Spinal cord (tissue), 10 donors: ENCODE data around the gene CLDN12. TPM values are rescaled to one million over a fixed set of nuclear protein-coding genes. Genes with fewer than 3 reads are reported as not detected.

Source experiments
- DNase-seq, 6 donors: peaks; one replicate each; pipeline versions ENCODE4 v3.0.0 to v3.0.0-alpha.2; 2013 to 2015; ENCODE audit warnings: low spot score in 6 of 6, low read depth in 4 of 6
- H3K27ac ChIP-seq: one replicate; pipeline ENCODE4 v1.5.1; 2013; ENCODE audit warnings: low read depth, low read length, control low read depth
- H3K27me3 ChIP-seq: one replicate; pipeline ENCODE4 v1.6.1; 2013; ENCODE audit warnings: low read length; ENCODE audit not compliant: control insufficient read depth, insufficient read depth
- H3K36me3 ChIP-seq: one replicate; pipeline ENCODE4 v1.6.1; 2013; ENCODE audit warnings: low read length; ENCODE audit not compliant: control insufficient read depth, insufficient read depth
- H3K4me1 ChIP-seq: one replicate; pipeline ENCODE4 v1.6.1; 2013; ENCODE audit warnings: low read length; ENCODE audit not compliant: control insufficient read depth, insufficient read depth
- H3K4me3 ChIP-seq: one replicate; pipeline ENCODE4 v1.5.1; 2013; ENCODE audit warnings: low read depth, low read length, control low read depth
- H3K9me3 ChIP-seq: one replicate; pipeline ENCODE4 v1.6.1; 2013; ENCODE audit warnings: low read length; ENCODE audit not compliant: control insufficient read depth, insufficient read depth
- WGBS: methylation state at CpG from one replicate; pipeline ENCODE4 v1.1.5; 2013; ENCODE audit warnings: missing lambda C conversion rate; ENCODE audit not compliant: insufficient coverage; 5-methylcytosine and 5-hydroxymethylcytosine counted together
- long read RNA-seq, 4 donors: transcript quantifications; one replicate each; lab custom pipeline, GENCODE V29; 2026
- polyA plus RNA-seq, 2 donors: library from polyadenylated mRNA; unstranded; fragments of 120-200 nt; gene quantifications; one replicate each; pipeline ENCODE4 v1.2.1, GENCODE V29; 2013; ENCODE audit not compliant: insufficient read length in 2 of 2
- total RNA-seq, 2 donors: library from RNA; depleted of rRNA in 1 of 2; stranded (reverse); fragments of 120-200 nt in 1 of 2; fragments of >200 nt in 1 of 2; gene quantifications; one replicate each; pipeline versions ENCODE4 v1.2.3 to v1.2.4, GENCODE V29; 2013 to 2014
- donor health status: healthy.

The CLDN12 gene
- total RNA-seq = 10 to 100 TPM; 33.1 to 52.3 TPM
- polyA plus RNA-seq = 10 to 100 TPM; 32.0 to 39.4 TPM
- long read RNA-seq, donor 1, transcript CLDN12-201 (3 exons, 3,565 nt) = major isoform, 8 of 15 reads
- long read RNA-seq, donor 1, partial matches to known transcripts = 0 of 15 reads
- long read RNA-seq, donor 1, other reads (novel, unspliced or antisense) = 0 of 15 reads
- long read RNA-seq, donor 2, partial matches to known transcripts = 0 of 6 reads
- long read RNA-seq, donor 2, other reads (novel, unspliced or antisense) = 0 of 6 reads
- long read RNA-seq, donor 3, partial matches to known transcripts = 6 of 12 reads
- long read RNA-seq, donor 3, other reads (novel, unspliced or antisense) = 0 of 12 reads
- long read RNA-seq, donor 4, partial matches to known transcripts = 6 of 16 reads
- long read RNA-seq, donor 4, other reads (novel, unspliced or antisense) = 0 of 16 reads

DNA sequence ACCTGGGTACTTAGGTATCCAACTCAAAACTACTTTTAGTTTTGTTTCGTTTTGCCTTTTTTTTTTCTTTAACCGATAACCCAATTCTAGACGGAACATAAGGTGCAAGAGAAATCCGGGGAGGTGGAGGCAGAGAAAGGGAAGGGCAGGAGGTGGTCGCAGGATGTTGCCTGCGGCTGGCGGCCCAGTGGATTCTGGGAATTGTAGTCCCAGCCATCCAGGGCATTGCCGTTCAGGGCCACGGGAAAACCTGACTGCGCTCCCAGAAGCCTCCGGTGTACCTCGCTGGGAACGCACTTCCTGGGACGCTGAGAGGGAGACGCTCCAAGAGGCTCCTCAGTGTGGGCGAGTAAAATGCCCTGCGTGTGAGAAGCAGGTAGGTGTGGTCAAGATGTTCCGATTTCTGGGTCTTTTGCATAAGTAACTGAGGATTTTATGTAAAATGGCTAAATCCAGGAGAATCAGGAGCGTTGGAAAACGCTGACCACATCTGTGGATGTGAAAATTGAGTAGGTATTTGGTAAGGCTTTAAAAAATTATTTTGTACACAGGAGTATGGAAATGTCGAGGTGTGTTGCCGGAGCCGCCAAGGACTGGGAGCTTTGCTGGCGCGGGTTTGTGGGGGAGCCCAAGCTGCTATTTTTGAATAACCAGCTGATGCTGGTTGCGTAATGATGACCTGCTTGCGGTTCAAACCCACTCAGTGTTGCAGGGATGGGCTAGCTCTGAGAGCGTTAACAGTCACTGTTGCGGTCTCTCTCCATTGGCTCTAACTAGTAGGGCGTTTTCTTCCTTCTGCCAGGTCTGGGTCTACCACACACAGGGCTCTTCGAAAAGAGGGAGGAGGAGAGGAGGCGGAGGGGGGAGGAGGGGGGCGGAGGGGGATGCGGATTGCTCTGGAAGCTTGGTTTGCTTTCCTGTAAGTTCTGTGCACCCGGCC lies at the start of gene CLDN12:
Gene CLDN12, plus strand, starts transcription at position 288 of the 940 bp plus-strand sequence. CDS start 9,216 bp downstream, outside the sequence.
- Histone ChIP-seq H3K27ac (peak within 1 kb of the TSS; percentile 96), H3K4me1 (peaks cover 7% of the 10 kb centered on the region), H3K4me3 (peak within 1 kb of the TSS; percentile 91), H3K27me3 (no peaks in the 10 kb centered on the region), H3K36me3 (peaks cover 6% of the 10 kb centered on the region), H3K9me3 (no peaks in the 10 kb centered on the region)
- peak; percentile 75 to 99 (median 86) for DNase-seq
- 0% methylated on average over 28 of the region's 35 CpGs for WGBS

DNA sequence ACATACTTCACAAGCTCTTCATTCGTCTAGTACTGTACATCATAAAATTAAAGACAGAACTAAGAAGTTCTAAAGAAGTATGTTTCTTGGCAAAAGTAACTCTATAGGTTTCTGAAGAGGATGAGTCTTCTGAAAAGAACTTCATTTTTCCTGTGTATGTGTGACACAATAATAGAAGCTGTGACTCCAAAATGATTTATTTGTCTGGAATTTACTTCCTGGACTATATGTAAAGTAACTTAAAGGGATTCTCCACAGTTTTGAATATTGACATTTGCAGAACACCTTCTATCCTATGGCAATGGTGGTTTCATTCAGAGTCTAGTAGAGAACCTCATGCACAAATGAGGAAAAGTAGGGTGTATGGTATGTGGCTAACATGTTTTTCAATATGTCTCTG lies 19.8 kb upstream of the CLDN12 start:
- no peaks in the 10 kb centered on the region for H3K27me3 ChIP-seq
- DNase-seq = no peak
- no CpG with 5 or more reads among the region's 1 CpG for WGBS
- peaks cover 7% of the 10 kb centered on the region for H3K36me3 ChIP-seq
- H3K27ac ChIP-seq = no peak overlapping the region
- peaks cover 5% of the 10 kb centered on the region for H3K9me3 ChIP-seq
- no peak overlapping the region for H3K4me3 ChIP-seq
- H3K4me1 ChIP-seq = no peaks in the 10 kb centered on the region

DNA sequence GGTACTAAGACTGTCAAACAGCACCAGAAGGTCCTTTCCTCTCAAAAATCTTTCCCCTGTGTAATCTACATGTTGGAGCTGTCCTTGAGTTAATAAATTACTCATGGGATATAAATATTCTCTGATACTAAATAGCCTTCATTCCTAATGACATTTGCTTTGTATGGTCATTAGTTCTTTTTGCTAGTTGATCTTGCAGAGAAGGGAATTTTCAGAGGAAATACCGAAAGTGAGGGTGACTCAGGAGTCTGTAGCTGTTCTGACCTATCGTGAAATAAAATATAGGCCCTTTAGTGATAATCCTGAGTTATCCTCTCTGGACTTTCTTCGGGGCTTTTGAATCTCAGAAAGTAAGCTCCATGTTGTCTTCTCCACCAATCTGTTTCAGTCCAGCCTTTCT lies 19.4 kb upstream of the CLDN12 start:
- Histone ChIP-seq H3K27ac (no peak overlapping the region), H3K36me3 (peaks cover 7% of the 10 kb centered on the region), H3K4me1 (no peaks in the 10 kb centered on the region), H3K9me3 (peaks cover 5% of the 10 kb centered on the region), H3K27me3 (no peaks in the 10 kb centered on the region), H3K4me3 (no peak overlapping the region)
- 100% methylated on average over 2 of the region's 3 CpGs for WGBS
- no peak for DNase-seq

DNA sequence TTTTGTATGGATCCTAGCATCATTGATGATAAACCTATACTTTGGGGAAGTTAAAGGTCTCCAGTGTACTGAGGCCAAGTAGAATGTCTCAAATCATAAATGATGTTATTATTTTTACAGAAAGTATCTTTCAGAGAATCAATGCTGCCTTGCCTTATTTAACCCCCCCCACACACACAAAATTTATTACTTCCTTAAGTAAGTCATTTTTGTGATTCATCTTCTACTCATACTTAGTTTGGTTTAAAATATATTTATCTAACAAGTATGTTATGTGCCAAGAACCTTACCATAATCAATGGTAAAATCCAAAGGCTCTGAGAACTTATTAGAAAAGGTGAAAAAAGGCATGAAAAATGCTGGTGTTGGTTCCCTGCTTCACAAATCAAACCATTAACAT lies 18.8 kb upstream of the CLDN12 start:
- H3K27ac ChIP-seq = no peak overlapping the region
- H3K4me3 ChIP-seq = no peak overlapping the region
- DNase-seq = no peak
- peaks cover 7% of the 10 kb centered on the region for H3K36me3 ChIP-seq
- H3K9me3 ChIP-seq = peaks cover 5% of the 10 kb centered on the region
- H3K27me3 ChIP-seq = no peaks in the 10 kb centered on the region
- no peaks in the 10 kb centered on the region for H3K4me1 ChIP-seq

DNA sequence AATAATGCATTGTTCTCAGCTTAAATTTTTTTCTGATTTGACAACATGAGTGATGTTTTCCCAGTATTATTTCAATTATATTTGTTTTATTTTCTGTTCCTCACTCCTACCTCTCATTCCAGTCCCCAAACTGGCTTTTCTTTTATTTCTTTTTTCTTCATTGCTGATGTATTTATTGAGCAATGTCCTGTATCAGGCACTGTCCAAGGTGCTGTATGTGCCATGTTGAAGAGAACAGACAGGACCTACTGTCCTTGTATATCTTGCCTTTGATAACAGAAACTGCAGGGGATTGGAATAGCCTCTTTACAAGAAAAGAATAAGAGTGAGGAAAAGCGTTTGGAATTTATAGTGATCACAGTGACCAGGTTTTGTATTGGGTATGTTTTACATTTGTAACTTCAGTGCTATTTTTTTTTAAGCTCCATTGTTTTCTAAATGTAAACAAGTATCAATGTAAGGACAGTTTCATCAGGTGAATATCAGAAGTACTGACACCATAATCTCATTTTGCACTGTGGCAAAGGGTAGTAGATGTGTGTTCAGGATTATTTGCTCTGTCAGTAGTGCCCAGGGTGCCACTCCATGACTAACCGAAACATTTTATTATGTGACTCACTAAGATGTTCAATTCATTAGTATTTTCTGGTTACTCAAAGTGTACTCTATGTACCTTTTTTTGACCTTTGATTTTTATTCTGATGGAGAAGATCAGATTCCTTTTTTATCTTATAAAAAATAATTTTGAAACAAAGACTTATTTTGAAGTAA lies 15.6 kb upstream of the CLDN12 start:
- Histone ChIP-seq H3K27me3 (no peaks in the 10 kb centered on the region), H3K9me3 (no peaks in the 10 kb centered on the region), H3K27ac (no peak overlapping the region), H3K36me3 (peaks cover 7% of the 10 kb centered on the region), H3K4me3 (no peak overlapping the region), H3K4me1 (no peaks in the 10 kb centered on the region)
- no CpG with 5 or more reads among the region's 2 CpGs for WGBS
- no peak for DNase-seq

DNA sequence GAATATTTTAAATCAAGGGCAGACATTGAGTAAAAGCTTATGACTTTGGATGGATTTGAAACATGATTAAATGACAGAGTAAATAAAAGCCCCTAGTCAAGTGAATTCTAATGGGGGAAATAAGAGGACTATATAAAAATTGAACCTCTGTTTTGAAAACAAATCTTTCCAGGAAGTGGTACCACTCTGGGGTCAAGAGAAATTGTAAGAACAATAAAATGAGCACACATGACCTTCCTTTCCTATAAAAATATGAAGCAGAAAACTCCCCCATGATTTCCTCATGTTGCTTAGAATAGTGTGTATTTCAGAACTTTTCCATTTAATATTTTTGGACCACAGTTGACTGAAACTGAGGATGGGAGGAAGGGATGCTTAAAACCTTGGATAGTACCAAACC lies 12.3 kb upstream of the CLDN12 start:
- no peak overlapping the region for H3K4me3 ChIP-seq
- H3K27ac ChIP-seq = no peak overlapping the region
- H3K36me3 ChIP-seq = peaks cover under 1% of the 10 kb centered on the region
- no peak for DNase-seq
- no peaks in the 10 kb centered on the region for H3K27me3 ChIP-seq
- no peaks in the 10 kb centered on the region for H3K4me1 ChIP-seq
- H3K9me3 ChIP-seq = no peaks in the 10 kb centered on the region

DNA sequence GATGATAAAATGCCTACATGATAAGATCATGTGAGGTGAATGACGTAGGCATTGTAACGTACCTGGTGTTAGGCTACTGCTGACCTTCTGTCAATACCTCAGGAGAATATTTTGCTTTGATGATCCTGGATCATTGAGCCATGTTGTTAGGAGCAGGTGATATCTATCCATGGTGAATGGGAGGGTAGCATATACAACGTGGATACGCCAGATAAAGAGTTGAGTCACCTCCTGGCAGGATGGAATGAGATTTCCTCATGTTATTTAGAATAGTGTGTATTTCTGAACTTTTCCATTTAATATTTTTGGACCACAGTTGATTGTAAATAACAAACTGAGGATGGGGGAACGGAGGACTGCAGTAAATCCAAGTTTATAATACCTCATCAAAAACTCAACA lies 11.8 kb upstream of the CLDN12 start:
- no peaks in the 10 kb centered on the region for H3K9me3 ChIP-seq
- H3K4me1 ChIP-seq = no peaks in the 10 kb centered on the region
- no peaks in the 10 kb centered on the region for H3K27me3 ChIP-seq
- DNase-seq = no peak
- no peak overlapping the region for H3K4me3 ChIP-seq
- H3K36me3 ChIP-seq = no peaks in the 10 kb centered on the region
- H3K27ac ChIP-seq = no peak overlapping the region
- 92% methylated on average over 2 of the region's 5 CpGs for WGBS

DNA sequence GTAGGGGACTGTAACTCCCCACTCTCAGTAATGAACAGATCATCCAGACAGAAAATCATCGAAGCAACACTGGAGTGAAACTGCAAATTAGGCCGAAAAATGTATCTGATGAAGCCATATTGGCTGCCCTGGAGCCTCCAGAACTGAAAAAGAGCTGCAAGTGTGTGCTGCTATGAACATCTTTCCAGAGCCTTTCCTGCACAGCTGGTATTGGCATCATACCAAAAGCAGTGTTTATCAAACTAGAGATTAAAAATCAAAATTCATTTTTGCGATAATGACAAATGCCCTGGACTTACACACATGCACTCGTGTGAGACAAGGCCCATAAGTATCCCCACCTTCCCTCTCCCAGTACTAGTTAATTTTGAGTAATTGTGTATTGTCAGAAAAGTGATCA lies 6.8 kb upstream of the CLDN12 start:
- no peaks in the 10 kb centered on the region for H3K9me3 ChIP-seq
- no peak overlapping the region for H3K4me3 ChIP-seq
- WGBS = 92% methylated on average over 2 of the region's 4 CpGs

DNA sequence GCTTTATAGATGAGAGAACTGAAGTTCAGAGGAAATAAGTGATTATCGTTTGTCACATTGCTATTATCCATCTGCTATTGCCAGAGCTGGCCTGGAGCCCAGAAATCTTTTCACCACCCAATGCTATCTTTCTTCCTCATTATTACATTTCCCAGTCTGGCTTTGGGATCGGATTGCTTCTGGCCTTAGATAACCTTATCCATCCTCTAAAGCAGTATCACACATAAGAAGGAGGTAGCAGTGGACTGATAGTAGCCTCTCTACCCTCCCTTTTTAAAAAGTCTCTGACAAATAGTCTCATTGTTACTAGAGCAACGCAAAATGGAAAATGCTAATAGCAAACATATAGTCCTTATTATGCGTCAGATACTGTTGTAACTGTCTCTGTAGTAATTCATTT lies 1.3 kb upstream of the CLDN12 start:
- Histone ChIP-seq H3K27ac (no peak overlapping the region), H3K4me3 (no peak overlapping the region), H3K36me3 (peaks cover 4% of the 10 kb centered on the region), H3K9me3 (no peaks in the 10 kb centered on the region), H3K27me3 (no peaks in the 10 kb centered on the region), H3K4me1 (peaks cover 6% of the 10 kb centered on the region)
- peak in 2 of 6 donors; percentile 77 to 79 for DNase-seq
- no CpG with 5 or more reads among the region's 4 CpGs for WGBS

More for the DNA sequence above, 6.8 kb upstream of the CLDN12 start:
- Histone ChIP-seq H3K36me3 (no peaks in the 10 kb centered on the region), H3K27me3 (no peaks in the 10 kb centered on the region), H3K4me1 (no peaks in the 10 kb centered on the region), H3K27ac (no peak overlapping the region)
- DNase-seq = peak in 1 of 6 donors; percentile 12
